ENCODE data around the gene MYCBP2. TPM values are rescaled to one million over a fixed set of nuclear protein-coding genes. Genes with fewer than 3 reads are reported as not detected.
A peak's percentile ranks its signal among the peaks of the same experiment; 100 is the strongest.

Gene MYCBP2
- total RNA-seq, 4 donors from 2014 or later, result 42.4 to 262 (median 71.0) TPM

GRCh38 chr13:77028202-77028601 lies 298.7 kb downstream of the MYCBP2 start:
- no peak for DNase-seq
- Histone ChIP-seq H3K4me1 (peaks cover 0 to 32% (median 6%) of the 10 kb centered on the region in 4 donors), H3K27ac (peak overlapping the region in 2 of 4 donors; percentile 7 to 100), H3K27me3 (no peaks in the 10 kb centered on the region), H3K4me3 (peak overlapping the region in 1 of 4 donors; percentile 99), H3K36me3 (no peaks in the 10 kb centered on the region), H3K9me3 (no peaks in the 10 kb centered on the region)
- TF ChIP-seq CTCF (IDR thresholded peaks at IDR 0.05) (no peak), POLR2A (IDR thresholded peaks at IDR 0.05) (no peak)

- H3K27ac ChIP-seq, result peak within 1 kb of the TSS; percentile 95 to 100 (median 100)
Observed at GRCh38 chr13:77026861-77027621, 299.9 kb downstream of the MYCBP2 start, which contains the start of gene FBXL3. TSS of gene FBXL3 (minus strand) at chr13:77027159. CDS start at chr13:77021860, 5,299 bp downstream.

GRCh38 chr13:77026255-77026860 lies 300.5 kb downstream of the MYCBP2 start:
- peak overlapping the region; percentile 95 to 100 (median 100) for H3K27ac ChIP-seq
- H3K36me3 ChIP-seq, result peaks cover 0 to 3% (median 0%) of the 10 kb centered on the region in 3 donors
- H3K27me3 ChIP-seq, result no peaks in the 10 kb centered on the region
- TF ChIP-seq POLR2A (IDR thresholded peaks at IDR 0.05), result peak; percentile 53 to 75
- peak in 1 of 6 experiments; percentile 6 for TF ChIP-seq CTCF (IDR thresholded peaks at IDR 0.05)
- peaks cover 0 to 50% (median 12%) of the 10 kb centered on the region in 4 donors for H3K4me1 ChIP-seq
- peak overlapping the region; percentile 81 to 99 (median 94) for H3K4me3 ChIP-seq
- peak; percentile 75 to 95 (median 95) for DNase-seq
- no peaks in the 10 kb centered on the region for H3K9me3 ChIP-seq

More at GRCh38 chr13:77026861-77027621, 299.9 kb downstream of the MYCBP2 start, which contains the start of gene FBXL3:
- Histone ChIP-seq H3K27me3 (no peaks in the 10 kb centered on the region), H3K36me3 (no peaks in the 10 kb centered on the region), H3K4me1 (peaks cover 0 to 43% (median 9%) of the 10 kb centered on the region in 4 donors), H3K9me3 (no peaks in the 10 kb centered on the region), H3K4me3 (peak within 1 kb of the TSS; percentile 81 to 99 (median 94))
- TF ChIP-seq POLR2A (IDR thresholded peaks at IDR 0.05), result peak; percentile 74
- TF ChIP-seq CTCF (IDR thresholded peaks at IDR 0.05), result no peak
- DNase-seq, result peak; percentile 79 to 93 (median 92)

- Histone ChIP-seq H3K27me3 (no peaks in the 10 kb centered on the region), H3K9me3 (no peaks in the 10 kb centered on the region), H3K4me1 (peaks cover 0 to 69% (median 20%) of the 10 kb centered on the region in 4 donors), H3K36me3 (peaks cover 0 to 13% (median 0%) of the 10 kb centered on the region in 3 donors), H3K4me3 (no peak overlapping the region), H3K27ac (peak overlapping the region in 1 of 4 donors; percentile 1)
- no peak for TF ChIP-seq CTCF (IDR thresholded peaks at IDR 0.05)
- no peak for TF ChIP-seq POLR2A (IDR thresholded peaks at IDR 0.05)
- no peak for DNase-seq
Observed at GRCh38 chr13:77022341-77022740, 304.6 kb downstream of the MYCBP2 start.

- no peak overlapping the region for H3K4me3 ChIP-seq
- DNase-seq, result no peak
- TF ChIP-seq CTCF (IDR thresholded peaks at IDR 0.05), result no peak
- no peak for TF ChIP-seq POLR2A (IDR thresholded peaks at IDR 0.05)
- H3K4me1 ChIP-seq, result peaks cover 0 to 73% (median 20%) of the 10 kb centered on the region in 4 donors
- H3K27ac ChIP-seq, result peak overlapping the region in 2 of 4 donors; percentile 43 to 58
- peaks cover 0 to 39% (median 0%) of the 10 kb centered on the region in 3 donors for H3K36me3 ChIP-seq
- H3K27me3 ChIP-seq, result no peaks in the 10 kb centered on the region
- no peaks in the 10 kb centered on the region for H3K9me3 ChIP-seq
Observed at GRCh38 chr13:77019756-77020155, 307.1 kb downstream of the MYCBP2 start.
